ENCODE measurements around the gene RAD51AP1. TPM values are rescaled to one million over a fixed set of nuclear protein-coding genes. Genes with fewer than 3 reads are reported as not detected.

The RAD51AP1 gene
- polyA plus RNA-seq, 1 donor from 2014 or later, result 6.6 TPM

- no peaks in the 10 kb centered on the region for H3K9me3 ChIP-seq (ENCODE audit: low read length)
- no peak overlapping the region for H3K4me2 ChIP-seq (ENCODE audit: low read length)
- H3K9me2 ChIP-seq (ENCODE audit: insufficient read depth, low read length), result no peaks in the 10 kb centered on the region
- no peaks in the 10 kb centered on the region for H3K79me2 ChIP-seq (replicated peaks; ENCODE audit: insufficient read depth, low read length)
- no peak overlapping the region for H3K27ac ChIP-seq (ENCODE audit: low read length)
- no peaks in the 10 kb centered on the region for H3K36me3 ChIP-seq (ENCODE audit: insufficient read depth, low read length)
- H4K20me1 ChIP-seq (ENCODE audit: insufficient read depth), result no peaks in the 10 kb centered on the region
- H3K4me3 ChIP-seq (ENCODE audit: low read length), result no peak overlapping the region
- no peaks in the 10 kb centered on the region for H3K27me3 ChIP-seq (ENCODE audit: insufficient read depth, low read depth, low read length)
- TF ChIP-seq, protein P1, sequence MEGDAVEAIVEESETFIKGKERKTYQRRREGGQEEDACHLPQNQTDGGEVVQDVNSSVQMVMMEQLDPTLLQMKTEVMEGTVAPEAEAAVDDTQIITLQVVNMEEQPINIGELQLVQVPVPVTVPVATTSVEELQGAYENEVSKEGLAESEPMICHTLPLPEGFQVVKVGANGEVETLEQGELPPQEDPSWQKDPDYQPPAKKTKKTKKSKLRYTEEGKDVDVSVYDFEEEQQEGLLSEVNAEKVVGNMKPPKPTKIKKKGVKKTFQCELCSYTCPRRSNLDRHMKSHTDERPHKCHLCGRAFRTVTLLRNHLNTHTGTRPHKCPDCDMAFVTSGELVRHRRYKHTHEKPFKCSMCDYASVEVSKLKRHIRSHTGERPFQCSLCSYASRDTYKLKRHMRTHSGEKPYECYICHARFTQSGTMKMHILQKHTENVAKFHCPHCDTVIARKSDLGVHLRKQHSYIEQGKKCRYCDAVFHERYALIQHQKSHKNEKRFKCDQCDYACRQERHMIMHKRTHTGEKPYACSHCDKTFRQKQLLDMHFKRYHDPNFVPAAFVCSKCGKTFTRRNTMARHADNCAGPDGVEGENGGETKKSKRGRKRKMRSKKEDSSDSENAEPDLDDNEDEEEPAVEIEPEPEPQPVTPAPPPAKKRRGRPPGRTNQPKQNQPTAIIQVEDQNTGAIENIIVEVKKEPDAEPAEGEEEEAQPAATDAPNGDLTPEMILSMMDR (IDR thresholded peaks at IDR 0.05; ENCODE audit: poor library complexity, severe bottlenecking), result no peak
- TF ChIP-seq RAD21 (conservative IDR thresholded peaks at IDR 0.05) (no peak), TAF1 (IDR thresholded peaks at IDR 0.05; ENCODE audit: low read depth) (no peak)
- no peak overlapping the region for H2AFZ ChIP-seq (ENCODE audit: low read depth, low read length)
- no peak overlapping the region for H3K9ac ChIP-seq (ENCODE audit: low read length)
- H3F3A ChIP-seq (ENCODE audit: insufficient read depth, low read length, poor library complexity, severe bottlenecking), result no peaks in the 10 kb centered on the region
Observed at GRCh38 chr12:4588916-4589315, 50.2 kb downstream of the RAD51AP1 start.

DNA sequence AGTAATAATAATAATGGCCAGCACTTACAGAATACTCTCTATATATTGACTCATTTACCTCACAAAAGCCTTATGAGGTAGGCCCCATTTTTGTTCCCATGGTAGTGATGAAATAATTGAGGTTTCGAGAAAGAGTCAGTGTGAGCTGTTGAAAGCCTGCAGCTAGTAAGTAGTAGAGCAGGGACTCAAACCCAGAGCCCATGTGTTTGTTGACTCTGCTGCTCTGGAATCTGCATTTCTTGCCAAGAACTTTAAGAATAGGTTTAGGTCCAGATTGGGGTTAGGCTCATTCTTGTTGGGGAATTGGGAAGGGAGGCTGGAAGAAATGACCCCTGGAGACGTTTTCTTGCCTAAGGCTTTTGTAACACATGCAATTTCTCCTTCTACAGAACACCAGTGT lies 51.3 kb downstream of the RAD51AP1 start:
- Histone ChIP-seq H3F3A (ENCODE audit: insufficient read depth, low read length, poor library complexity, severe bottlenecking) (no peaks in the 10 kb centered on the region), H3K36me3 (ENCODE audit: insufficient read depth, low read length) (no peaks in the 10 kb centered on the region), H3K27me3 (ENCODE audit: insufficient read depth, low read depth, low read length) (no peaks in the 10 kb centered on the region), H3K27ac (ENCODE audit: low read length) (no peak overlapping the region), H3K9ac (ENCODE audit: low read length) (no peak overlapping the region), H2AFZ (ENCODE audit: low read depth, low read length) (no peak overlapping the region), H3K79me2 (replicated peaks; ENCODE audit: insufficient read depth, low read length) (no peaks in the 10 kb centered on the region), H3K4me2 (ENCODE audit: low read length) (no peak overlapping the region), H3K9me2 (ENCODE audit: insufficient read depth, low read length) (no peaks in the 10 kb centered on the region), H3K4me3 (ENCODE audit: low read length) (no peak overlapping the region), H3K9me3 (ENCODE audit: low read length) (no peaks in the 10 kb centered on the region), H4K20me1 (ENCODE audit: insufficient read depth) (no peaks in the 10 kb centered on the region)
- TF ChIP-seq SMC3 (conservative IDR thresholded peaks at IDR 0.05; ENCODE audit: poor library complexity), result no peak
- TF ChIP-seq, protein P2, sequence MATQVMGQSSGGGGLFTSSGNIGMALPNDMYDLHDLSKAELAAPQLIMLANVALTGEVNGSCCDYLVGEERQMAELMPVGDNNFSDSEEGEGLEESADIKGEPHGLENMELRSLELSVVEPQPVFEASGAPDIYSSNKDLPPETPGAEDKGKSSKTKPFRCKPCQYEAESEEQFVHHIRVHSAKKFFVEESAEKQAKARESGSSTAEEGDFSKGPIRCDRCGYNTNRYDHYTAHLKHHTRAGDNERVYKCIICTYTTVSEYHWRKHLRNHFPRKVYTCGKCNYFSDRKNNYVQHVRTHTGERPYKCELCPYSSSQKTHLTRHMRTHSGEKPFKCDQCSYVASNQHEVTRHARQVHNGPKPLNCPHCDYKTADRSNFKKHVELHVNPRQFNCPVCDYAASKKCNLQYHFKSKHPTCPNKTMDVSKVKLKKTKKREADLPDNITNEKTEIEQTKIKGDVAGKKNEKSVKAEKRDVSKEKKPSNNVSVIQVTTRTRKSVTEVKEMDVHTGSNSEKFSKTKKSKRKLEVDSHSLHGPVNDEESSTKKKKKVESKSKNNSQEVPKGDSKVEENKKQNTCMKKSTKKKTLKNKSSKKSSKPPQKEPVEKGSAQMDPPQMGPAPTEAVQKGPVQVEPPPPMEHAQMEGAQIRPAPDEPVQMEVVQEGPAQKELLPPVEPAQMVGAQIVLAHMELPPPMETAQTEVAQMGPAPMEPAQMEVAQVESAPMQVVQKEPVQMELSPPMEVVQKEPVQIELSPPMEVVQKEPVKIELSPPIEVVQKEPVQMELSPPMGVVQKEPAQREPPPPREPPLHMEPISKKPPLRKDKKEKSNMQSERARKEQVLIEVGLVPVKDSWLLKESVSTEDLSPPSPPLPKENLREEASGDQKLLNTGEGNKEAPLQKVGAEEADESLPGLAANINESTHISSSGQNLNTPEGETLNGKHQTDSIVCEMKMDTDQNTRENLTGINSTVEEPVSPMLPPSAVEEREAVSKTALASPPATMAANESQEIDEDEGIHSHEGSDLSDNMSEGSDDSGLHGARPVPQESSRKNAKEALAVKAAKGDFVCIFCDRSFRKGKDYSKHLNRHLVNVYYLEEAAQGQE (IDR thresholded peaks at IDR 0.05; ENCODE audit: borderline replicate concordance), result no peak
- TF ChIP-seq EZH2 (IDR thresholded peaks at IDR 0.05; ENCODE audit: borderline replicate concordance, insufficient read depth, low read length, poor library complexity, severe bottlenecking), result no peak

GRCh38 chr12:4591180-4591687 lies 52.5 kb downstream of the RAD51AP1 start:
- TF ChIP-seq EP300 (conservative IDR thresholded peaks at IDR 0.05; ENCODE audit: poor library complexity, severe bottlenecking), result no peak
- TF ChIP-seq, protein P1 (IDR thresholded peaks at IDR 0.05; ENCODE audit: poor library complexity, severe bottlenecking), result no peak
- TF ChIP-seq EZH2 (IDR thresholded peaks at IDR 0.05; ENCODE audit: borderline replicate concordance, insufficient read depth, low read length, poor library complexity, severe bottlenecking), result no peak
- TF ChIP-seq TAF1 (IDR thresholded peaks at IDR 0.05; ENCODE audit: low read depth), result no peak
- TF ChIP-seq, protein P2 (IDR thresholded peaks at IDR 0.05; ENCODE audit: borderline replicate concordance), result no peak
- TF ChIP-seq RAD21 (conservative IDR thresholded peaks at IDR 0.05), result no peak
- Histone ChIP-seq H3K27ac (ENCODE audit: low read length) (no peak overlapping the region), H3K4me3 (ENCODE audit: low read length) (no peak overlapping the region), H3K9me3 (ENCODE audit: low read length) (no peaks in the 10 kb centered on the region), H3K27me3 (ENCODE audit: insufficient read depth, low read depth, low read length) (no peaks in the 10 kb centered on the region), H3K79me2 (replicated peaks; ENCODE audit: insufficient read depth, low read length) (no peaks in the 10 kb centered on the region), H4K20me1 (ENCODE audit: insufficient read depth) (no peaks in the 10 kb centered on the region), H3K9me2 (ENCODE audit: insufficient read depth, low read length) (no peaks in the 10 kb centered on the region), H3K36me3 (ENCODE audit: insufficient read depth, low read length) (no peaks in the 10 kb centered on the region), H3K9ac (ENCODE audit: low read length) (no peak overlapping the region), H2AFZ (ENCODE audit: low read depth, low read length) (no peak overlapping the region), H3F3A (ENCODE audit: insufficient read depth, low read length, poor library complexity, severe bottlenecking) (no peaks in the 10 kb centered on the region), H3K4me2 (ENCODE audit: low read length) (no peak overlapping the region)

Measured in neural cell (in vitro differentiated cells).